Activated CD4-positive, alpha-beta T cell treated with anti-CD3 and anti-CD28 coated beads, Interleukin-2, amount 50 U/mL, for 24 hours (primary cell): ENCODE measurements around the gene ACO2.
"Not testable (repeated sequence)": the region's sequence is repeated elsewhere in the genome, so short reads cannot be mapped to it uniquely, and the experiment has no call there.

Source experiments
- DNase-seq, 2 donors: peaks; one replicate each; pipeline ENCODE4 v3.0.0-alpha.2; 2020; ENCODE audit warnings: low read depth in 1 of 2, low spot score in 1 of 2

Gene ACO2

GRCh38 chr22:41468381-41469217 is at the start of gene ACO2, which contains the start of gene PHF5A:
TSS of gene ACO2 (plus strand) at chr22:41469117. CDS start at chr22:41469147, 30 bp downstream.
TSS of gene PHF5A (minus strand) at chr22:41468692. CDS start at chr22:41468653, 39 bp downstream.
- peak; percentile 99 for DNase-seq

GRCh38 chr22:41425660-41426365 is 43.1 kb upstream of the ACO2 start:
- DNase-seq, result no peak

- DNase-seq, result no peak
These were observed 39.5 kb upstream of the ACO2 start for GRCh38 chr22:41429232-41429950.

- no peak for DNase-seq
These were observed 39.0 kb upstream of the ACO2 start for GRCh38 chr22:41429951-41430332.

- no peak for DNase-seq
These were observed 37.3 kb upstream of the ACO2 start for GRCh38 chr22:41431656-41432055.

- DNase-seq, result not testable (repeated sequence)
These were observed 35.4 kb upstream of the ACO2 start for GRCh38 chr22:41433480-41433879.

GRCh38 chr22:41434361-41435003 is 34.4 kb upstream of the ACO2 start:
- not testable (repeated sequence) for DNase-seq

GRCh38 chr22:41435560-41435959 is 33.4 kb upstream of the ACO2 start:
- no peak for DNase-seq

GRCh38 chr22:41436322-41437113 is 32.4 kb upstream of the ACO2 start:
- DNase-seq, result no peak

- DNase-seq, result no peak
These were observed 31.7 kb upstream of the ACO2 start for GRCh38 chr22:41437198-41437597.

- not testable (repeated sequence) for DNase-seq
These were observed 28.4 kb upstream of the ACO2 start for GRCh38 chr22:41440511-41440910.

- DNase-seq, result no peak
These were observed 26.6 kb upstream of the ACO2 start for GRCh38 chr22:41442240-41442792.

- peak; percentile 65 to 80 for DNase-seq
These were observed 24.4 kb upstream of the ACO2 start for GRCh38 chr22:41444360-41445128.

GRCh38 chr22:41445129-41446056 is 23.5 kb upstream of the ACO2 start:
- DNase-seq, result no peak

- no peak for DNase-seq
These were observed 22.8 kb upstream of the ACO2 start for GRCh38 chr22:41446057-41446501.

- DNase-seq, result peak; percentile 91 to 94
These were observed 22.1 kb upstream of the ACO2 start, which contains the start of gene TOB2 for GRCh38 chr22:41446639-41447434. TSS of gene TOB2 (minus strand) at chr22:41446801. CDS start at chr22:41437345, 9,456 bp downstream.
